H9 (cell line): ENCODE results near the gene IQCN. TPM values are rescaled to one million over a fixed set of nuclear protein-coding genes. Genes with fewer than 3 reads are reported as not detected.
A peak's percentile ranks its signal among the peaks of the same experiment; 100 is the strongest.

ENCODE experiments used
- DNase-seq: peaks from one replicate; pipeline ENCODE4 v3.0.0-alpha.2; 2017
- H2AFZ ChIP-seq: one replicate; pipeline ENCODE4 v1.6.1; 2013; ENCODE audit warnings: mild to moderate bottlenecking, low read length, control low read depth, moderate library complexity
- H2AK5ac ChIP-seq: 2 replicates; pipeline ENCODE4 v1.6.1; 2013; ENCODE audit warnings: low read length, control low read depth, mixed read lengths; ENCODE audit not compliant: insufficient read length
- H2BK120ac ChIP-seq: one replicate; pipeline ENCODE4 v1.6.1; 2013; ENCODE audit warnings: low read depth, mild to moderate bottlenecking, low read length, control low read depth, inconsistent platforms; ENCODE audit not compliant: poor library complexity, severe bottlenecking
- H2BK12ac ChIP-seq: 2 replicates; pipeline ENCODE4 v1.6.1; 2013; ENCODE audit warnings: low read length, control low read depth, mixed read lengths, low read depth; ENCODE audit not compliant: insufficient read length
- H2BK15ac ChIP-seq: 2 replicates; pipeline ENCODE4 v1.6.1; 2013; ENCODE audit warnings: low read depth, low read length, control low read depth
- H2BK20ac ChIP-seq: one replicate; pipeline ENCODE4 v1.6.1; 2013; ENCODE audit warnings: low read depth, mild to moderate bottlenecking, low read length, control low read depth, inconsistent platforms; ENCODE audit not compliant: poor library complexity, severe bottlenecking
- H2BK5ac ChIP-seq: 2 replicates; pipeline ENCODE4 v1.6.1; 2013; ENCODE audit warnings: low read length, control low read depth, mixed read lengths; ENCODE audit not compliant: insufficient read length
- H3K14ac ChIP-seq: 2 replicates; pipeline ENCODE4 v1.6.1; 2013; ENCODE audit warnings: low read length, control low read depth; ENCODE audit not compliant: insufficient read depth
- H3K18ac ChIP-seq: 2 replicates; pipeline ENCODE4 v1.6.1; 2013; ENCODE audit warnings: low read depth, mild to moderate bottlenecking, mixed read lengths, low read length, control low read depth; ENCODE audit not compliant: insufficient read length
- H3K23ac ChIP-seq: 2 replicates; pipeline ENCODE4 v1.6.1; 2013; ENCODE audit warnings: low read length, control low read depth, mixed read lengths, low read depth; ENCODE audit not compliant: insufficient read length
- H3K23me2 ChIP-seq: 2 replicates; pipeline ENCODE4 v1.6.1; 2013; ENCODE audit warnings: low read depth, mild to moderate bottlenecking, mixed read lengths, low read length, control low read depth; ENCODE audit not compliant: insufficient read length, poor library complexity, severe bottlenecking
- H3K27ac ChIP-seq: 2 replicates; pipeline ENCODE4 v1.5.1; 2013; ENCODE audit warnings: low read length, control low read depth, mixed read lengths, low read depth; ENCODE audit not compliant: insufficient read length
- H3K27me3 ChIP-seq: 2 replicates; pipeline ENCODE4 v1.6.1; 2013; ENCODE audit warnings: low read length, control low read depth, inconsistent platforms; ENCODE audit not compliant: insufficient read depth
- H3K4ac ChIP-seq: 2 replicates; pipeline ENCODE4 v1.6.1; 2013; ENCODE audit warnings: low read depth, mild to moderate bottlenecking, control low read depth, inconsistent platforms, low read length, moderate library complexity
- H3K4me1 ChIP-seq: 2 replicates; pipeline ENCODE4 v1.6.1; 2013; ENCODE audit warnings: low read length, control low read depth, inconsistent platforms; ENCODE audit not compliant: insufficient read depth
- H3K4me2 ChIP-seq: 2 replicates; pipeline ENCODE4 v1.6.1; 2013; ENCODE audit warnings: low read length, control low read depth, mixed read lengths; ENCODE audit not compliant: insufficient read length, insufficient read depth
- H3K56ac ChIP-seq: 2 replicates; pipeline ENCODE4 v1.6.1; 2013; ENCODE audit warnings: low read depth, mild to moderate bottlenecking, mixed read lengths, low read length, control low read depth; ENCODE audit not compliant: insufficient read length
- H3K79me1 ChIP-seq: 2 replicates; pipeline ENCODE4 v1.6.1; 2013; ENCODE audit warnings: low read depth, mild to moderate bottlenecking, moderate library complexity, low read length, control low read depth, inconsistent platforms; ENCODE audit not compliant: insufficient read depth, poor library complexity, severe bottlenecking
- H3K79me2 ChIP-seq: 2 replicates; pipeline ENCODE4 v1.6.1; 2013; ENCODE audit warnings: low read length, control low read depth, inconsistent platforms; ENCODE audit not compliant: insufficient read depth
- H3K9ac ChIP-seq: 2 replicates; pipeline ENCODE4 v1.6.1; 2013; ENCODE audit warnings: low read length, control low read depth, mixed read lengths; ENCODE audit not compliant: insufficient read length; ENCODE audit errors: extremely low read depth
- H3K9me3 ChIP-seq: one replicate; pipeline ENCODE4 v1.6.1; 2013; ENCODE audit warnings: low read depth, low read length, inconsistent platforms; ENCODE audit not compliant: control insufficient read depth
- H3T11ph ChIP-seq: one replicate; pipeline ENCODE4 v1.6.1; 2013; ENCODE audit warnings: mild to moderate bottlenecking, low read length, control low read depth, inconsistent platforms
- H4K20me1 ChIP-seq: one replicate; pipeline ENCODE4 v1.6.1; 2013; ENCODE audit not compliant: control insufficient read depth, insufficient read length, insufficient read depth
- H4K5ac ChIP-seq: 2 replicates; pipeline ENCODE4 v1.6.1; 2013; ENCODE audit warnings: low read depth, mild to moderate bottlenecking, mixed read lengths, low read length, control low read depth; ENCODE audit not compliant: insufficient read length
- H4K8ac ChIP-seq: replicated peaks from 2 replicates; pipeline ENCODE4 v1.6.1; 2013; ENCODE audit warnings: low read length, control low read depth, mixed read lengths, low read depth; ENCODE audit not compliant: insufficient read length
- H4K91ac ChIP-seq: 2 replicates; pipeline ENCODE4 v1.6.1; 2013; ENCODE audit warnings: low read depth, mild to moderate bottlenecking, moderate library complexity, mixed read lengths, low read length, control low read depth; ENCODE audit not compliant: insufficient read length
- H3K27ac Mint-ChIP-seq, 3 experiments: 2 replicates in 2 of 3; 3 replicates in 1 of 3; pipeline ENCODE4 v1.8.0; 2020 to 2021; ENCODE audit warnings: mixed read lengths in 3 of 3, mild to moderate bottlenecking in 1 of 3, moderate library complexity in 1 of 3
- H3K27me3 Mint-ChIP-seq: 2 replicates; pipeline ENCODE4 v1.8.0; 2021; ENCODE audit warnings: low read depth, mild to moderate bottlenecking, moderate library complexity, mixed read lengths
- H3K36me3 Mint-ChIP-seq, 3 experiments: 2 replicates in 2 of 3; 3 replicates in 1 of 3; pipeline ENCODE4 v1.8.0; 2020 to 2021; ENCODE audit warnings: low read depth in 3 of 3, mixed read lengths in 3 of 3; ENCODE audit not compliant: insufficient read depth in 1 of 3
- H3K4me1 Mint-ChIP-seq, 2 experiments: 2 replicates each; pipeline ENCODE4 v1.8.0; 2020; ENCODE audit warnings: mixed read lengths in 2 of 2
- H3K4me3 Mint-ChIP-seq, 2 experiments: 2 replicates in 1 of 2; 3 replicates in 1 of 2; pipeline ENCODE4 v1.8.0; 2020 to 2021; ENCODE audit warnings: mild to moderate bottlenecking in 2 of 2, mixed read lengths in 2 of 2, moderate library complexity in 1 of 2
- H3K9me3 Mint-ChIP-seq, 2 experiments: 2 replicates in 1 of 2; 3 replicates in 1 of 2; pipeline ENCODE4 v1.8.0; 2020; ENCODE audit warnings: mild to moderate bottlenecking in 2 of 2, mixed read lengths in 2 of 2, moderate library complexity in 1 of 2
- CTCF ChIP-seq: fragments of 200-600 bp; sonication (generic); conservative IDR thresholded peaks from 3 replicates; pipeline ENCODE4 v1.8.0; 2021; ENCODE audit warnings: antibody characterized with exemption, mild to moderate bottlenecking
- WGBS: extraction: QIAGEN DNeasy Blood & Tissue Kit; methylation state at CpG from one replicate; pipeline ENCODE4 v1.1.7; 2013; ENCODE audit warnings: missing lambda C conversion rate, low lambda C conversion rate, mixed read lengths; ENCODE audit not compliant: insufficient read length; ENCODE audit errors: extremely low coverage; 5-methylcytosine and 5-hydroxymethylcytosine counted together
- total RNA-seq: library from RNA; stranded (reverse); gene quantifications from 2 replicates; pipeline ENCODE4 v1.2.1, GENCODE V29; 2021

IQCN gene
- total RNA-seq, 1 experiment from 2014 or later, result 0.39 TPM

- peaks cover 22 to 32% of the 10 kb centered on the region in 2 experiments for H3K4me1 Mint-ChIP-seq
- Histone ChIP-seq H3K79me1 (no peaks in the 10 kb centered on the region), H4K8ac (no peak overlapping the region), H3K4ac (no peak overlapping the region), H3K9ac (no peak overlapping the region), H3K79me2 (peaks cover 25% of the 10 kb centered on the region; the same call in 1 of the 2 replicates), H4K91ac (no peak overlapping the region), H3K9me3 (no peaks in the 10 kb centered on the region), H2BK20ac (no peak overlapping the region), H2BK15ac (no peak overlapping the region), H3T11ph (no peak overlapping the region), H3K14ac (no peak overlapping the region), H4K5ac (no peak overlapping the region), H3K18ac (no peak overlapping the region), H2BK12ac (no peak overlapping the region), H2BK5ac (no peak overlapping the region), H3K23ac (no peak overlapping the region), H3K27me3 (no peaks in the 10 kb centered on the region), H2BK120ac (no peak overlapping the region), H3K56ac (no peak overlapping the region), H3K4me1 (peaks cover 8% of the 10 kb centered on the region; the same call in 1 of the 2 replicates), H3K27ac (no peak overlapping the region), H3K4me2 (peak overlapping the region; percentile 99), H4K20me1 (no peaks in the 10 kb centered on the region), H3K23me2 (peaks cover 16% of the 10 kb centered on the region), H2AFZ (no peak overlapping the region), H2AK5ac (no peak overlapping the region)
- peaks cover 19 to 28% (median 19%) of the 10 kb centered on the region in 3 experiments for H3K36me3 Mint-ChIP-seq
- TF ChIP-seq CTCF, result no peak
- H3K27me3 Mint-ChIP-seq, result no peaks in the 10 kb centered on the region
- WGBS, result no CpG with 5 or more reads among the region's 14 CpGs
- H3K27ac Mint-ChIP-seq, result peak overlapping the region; percentile 73 to 91 (median 86); a peak in 5 of 7 replicates
- H3K4me3 Mint-ChIP-seq, result peak overlapping the region; percentile 88
- no peak for DNase-seq
- no peaks in the 10 kb centered on the region for H3K9me3 Mint-ChIP-seq
Measured at GRCh38 chr19:18320865-18321733, 46.8 kb upstream of the IQCN start.
